NK-92 treated with Interleukin-12 subunit alpha and Interleukin-12 subunit beta, amount 100 ng/mL, for 24 hours (cell line): ENCODE data around the gene CACNA2D2.

Source experiments
- DNase-seq: peaks from one replicate; lab custom pipeline; 2025; lab: John Stamatoyannopoulos, UW

CACNA2D2 gene

DNA sequence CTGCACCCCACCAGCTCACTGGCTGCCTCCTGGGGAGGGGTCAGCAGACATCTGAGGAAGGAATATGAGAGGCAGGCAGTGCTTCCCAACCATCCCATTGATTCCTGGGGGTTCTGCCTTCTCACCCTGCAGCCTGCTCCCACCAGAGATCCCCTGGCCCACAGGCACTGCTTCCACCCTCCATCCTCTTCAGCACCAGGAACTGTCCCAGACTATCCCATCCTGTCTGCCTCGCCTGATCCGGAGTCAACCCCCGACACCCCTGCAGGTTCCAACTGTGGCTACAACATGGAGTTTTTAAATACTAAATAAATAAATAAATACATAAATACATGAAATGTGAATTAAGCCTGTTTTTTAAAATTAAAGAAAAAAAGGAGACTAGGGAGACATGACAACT, 43.6 kb downstream of the CACNA2D2 start:
- no peak for DNase-seq

DNA sequence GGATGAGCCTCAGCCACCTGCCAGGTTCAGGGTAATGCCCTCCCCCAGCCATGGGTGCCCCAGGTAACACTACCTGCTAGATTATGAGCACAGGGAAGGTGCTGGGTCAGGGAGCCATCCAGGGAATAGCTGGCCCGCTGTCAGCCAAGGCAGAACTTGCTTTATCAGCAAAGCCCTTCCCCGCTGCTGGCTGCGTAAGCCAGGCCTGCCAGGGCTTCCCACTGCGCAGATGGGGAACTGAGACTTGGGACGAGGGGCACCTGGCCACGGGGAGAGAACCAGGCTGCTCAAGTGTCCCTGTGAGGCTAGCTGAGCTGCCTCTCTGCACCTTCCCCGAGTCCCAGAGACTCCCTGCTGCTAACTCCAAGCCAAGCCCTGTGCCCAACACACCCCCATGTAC, 45.4 kb downstream of the CACNA2D2 start:
- DNase-seq: no peak

DNA sequence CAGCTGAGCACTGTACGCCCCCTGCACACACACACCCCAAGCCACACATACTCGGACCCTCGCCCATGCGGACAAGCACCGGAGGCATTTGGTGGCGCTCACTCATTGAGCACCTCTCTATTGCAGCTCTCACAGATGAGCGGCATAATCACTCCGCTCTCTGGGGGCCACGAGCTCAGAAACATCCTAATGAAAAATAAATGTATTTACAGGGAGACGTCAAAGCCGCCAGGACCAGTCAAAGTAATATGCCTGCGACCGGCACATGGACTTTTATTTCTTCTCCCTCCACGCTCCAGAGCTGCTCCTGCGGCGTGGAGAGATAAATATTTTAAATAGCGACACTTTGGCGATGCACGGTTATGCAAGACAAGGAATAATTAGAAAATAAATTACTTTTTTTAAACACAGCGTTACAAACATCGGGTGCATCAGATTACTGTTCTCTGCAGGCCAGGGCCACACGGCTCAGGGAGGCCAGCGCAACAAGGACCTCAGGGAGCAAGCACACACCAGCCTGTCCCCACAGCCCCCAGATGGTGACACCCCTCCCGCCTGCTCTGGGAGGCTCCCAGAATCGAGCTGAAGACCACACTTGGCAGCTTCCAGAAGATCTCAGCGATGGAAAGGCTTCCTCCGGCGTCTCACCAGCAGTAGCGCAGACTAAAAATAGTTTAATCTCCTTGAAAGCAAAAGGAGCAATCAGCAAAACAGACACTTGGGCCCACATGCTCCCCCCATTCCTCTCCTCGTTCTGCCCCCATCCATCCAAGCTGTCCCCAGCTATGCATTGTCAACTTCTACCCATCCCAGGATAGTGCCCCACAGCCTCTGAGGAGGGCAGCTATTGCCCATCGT, 48.0 kb downstream of the CACNA2D2 start:
- no peak for DNase-seq

DNA sequence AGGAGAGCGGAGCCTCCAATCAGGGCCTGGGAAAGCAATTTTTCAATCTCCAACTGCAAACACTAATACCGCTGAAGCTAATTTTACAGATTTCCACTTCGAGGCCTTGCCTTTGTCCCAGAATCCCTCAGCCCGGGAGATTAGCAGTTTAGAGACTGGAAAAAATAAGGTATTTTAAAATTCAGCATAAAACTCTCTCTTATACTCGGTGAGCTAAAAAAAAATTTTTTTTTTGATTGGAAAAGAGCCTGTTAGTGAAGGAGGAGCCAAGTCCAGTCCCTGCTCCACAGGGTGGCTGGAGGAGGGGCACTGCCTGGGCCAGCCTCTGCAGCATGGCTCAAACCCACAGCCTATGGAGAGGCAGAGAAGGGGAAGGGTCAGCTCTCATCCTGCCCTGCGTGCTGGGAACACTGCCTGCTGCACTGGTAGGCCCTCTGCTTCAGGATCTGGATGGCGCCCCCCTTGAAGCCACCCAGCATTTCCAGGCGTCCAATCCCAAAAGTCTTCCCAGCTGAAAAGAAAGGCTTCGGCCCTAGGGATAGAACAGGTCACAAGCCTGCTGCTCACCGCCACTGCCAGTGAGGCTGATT, 48.9 kb downstream of the CACNA2D2 start:
- DNase-seq: no peak

DNA sequence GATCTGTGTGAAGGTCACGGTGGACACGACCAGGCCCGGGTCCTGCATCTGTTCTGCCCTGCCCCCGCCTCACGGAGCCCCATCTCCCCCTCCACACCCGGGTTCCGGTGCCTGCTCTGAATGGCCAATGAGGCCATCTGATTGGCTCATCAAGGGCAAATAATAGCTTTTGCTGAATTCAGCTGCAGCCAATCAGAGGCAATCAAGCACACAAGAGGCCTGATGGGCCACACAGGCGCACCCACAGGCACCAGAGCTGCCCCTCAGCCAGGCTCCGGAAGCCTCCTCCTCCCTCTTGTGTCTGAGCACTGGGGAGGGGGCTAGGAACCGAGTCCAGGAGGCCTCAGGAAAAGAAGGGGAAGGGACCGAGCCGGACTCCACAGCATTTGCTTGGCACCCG, 49.5 kb downstream of the CACNA2D2 start:
- no peak for DNase-seq

DNA sequence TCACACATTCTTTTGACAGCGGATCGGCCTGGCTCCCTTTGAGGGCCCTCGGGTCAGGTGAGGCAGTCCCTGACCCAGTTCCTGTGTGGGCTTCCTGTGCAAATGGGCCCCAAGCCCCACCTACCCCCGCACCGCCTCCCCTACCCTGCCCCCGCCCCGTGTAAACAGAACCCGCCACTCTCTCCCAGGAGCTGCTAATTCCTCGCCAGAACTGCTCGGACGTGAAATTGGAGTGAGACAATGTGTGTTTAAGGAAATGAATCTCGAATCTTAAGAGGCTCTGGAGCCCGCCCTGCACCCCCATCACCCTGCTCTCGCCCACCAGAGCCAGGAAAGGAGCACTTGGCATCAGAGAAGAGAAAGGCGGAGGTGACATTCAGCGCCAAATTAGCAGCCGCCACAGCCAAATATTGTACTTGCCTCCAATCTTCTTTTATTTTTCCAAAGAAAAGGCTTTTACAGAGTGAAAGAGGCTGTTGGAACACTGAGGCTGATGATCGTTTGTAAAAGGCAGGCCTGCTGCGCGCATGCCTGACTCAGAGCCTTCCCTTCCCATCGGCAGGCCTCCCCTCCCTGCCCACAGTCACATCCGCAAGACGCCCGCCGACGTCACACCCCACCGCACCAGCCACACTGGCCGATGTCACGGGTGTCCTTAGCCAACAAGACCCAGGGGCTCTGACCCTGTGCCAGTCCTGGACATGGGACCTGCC, 53.1 kb downstream of the CACNA2D2 start:
- DNase-seq: no peak

DNA sequence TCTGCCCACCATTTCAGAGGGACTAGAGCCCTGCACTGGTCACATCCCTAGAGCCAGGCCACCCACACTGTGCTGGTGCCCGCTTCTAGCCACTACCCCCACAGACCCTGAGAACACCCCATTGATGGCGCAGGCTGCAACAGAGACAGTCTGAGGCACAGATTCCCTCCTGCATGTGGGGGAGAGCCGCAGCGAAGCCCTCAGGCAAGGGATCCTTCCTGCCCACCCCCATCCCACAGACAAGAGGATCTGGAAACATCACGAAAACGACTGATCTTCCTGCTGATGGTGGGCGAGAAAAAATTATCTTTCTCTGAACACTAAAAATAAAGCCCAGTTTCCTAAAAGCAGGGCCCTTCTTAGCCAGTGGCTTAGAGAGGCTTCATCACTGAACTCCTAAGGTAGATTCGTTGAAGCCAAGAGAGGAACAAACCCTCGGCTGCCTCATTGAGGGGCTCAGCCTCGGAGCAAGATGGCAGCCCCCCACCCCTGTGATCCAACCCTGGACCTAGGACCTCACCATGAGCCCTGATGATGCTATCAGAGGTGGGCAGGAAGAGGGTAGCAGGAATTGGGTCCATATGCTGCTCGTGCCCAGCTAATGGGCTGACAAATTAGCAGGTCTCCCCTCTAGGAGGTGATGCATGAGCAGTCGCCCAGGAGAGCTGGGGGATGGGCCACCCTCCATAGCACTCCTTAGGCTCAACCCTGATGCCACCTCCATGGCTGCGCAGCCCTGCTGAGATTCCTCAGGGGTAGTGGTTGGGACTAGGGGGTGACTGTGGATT, 54.5 kb downstream of the CACNA2D2 start:
- no peak for DNase-seq

DNA sequence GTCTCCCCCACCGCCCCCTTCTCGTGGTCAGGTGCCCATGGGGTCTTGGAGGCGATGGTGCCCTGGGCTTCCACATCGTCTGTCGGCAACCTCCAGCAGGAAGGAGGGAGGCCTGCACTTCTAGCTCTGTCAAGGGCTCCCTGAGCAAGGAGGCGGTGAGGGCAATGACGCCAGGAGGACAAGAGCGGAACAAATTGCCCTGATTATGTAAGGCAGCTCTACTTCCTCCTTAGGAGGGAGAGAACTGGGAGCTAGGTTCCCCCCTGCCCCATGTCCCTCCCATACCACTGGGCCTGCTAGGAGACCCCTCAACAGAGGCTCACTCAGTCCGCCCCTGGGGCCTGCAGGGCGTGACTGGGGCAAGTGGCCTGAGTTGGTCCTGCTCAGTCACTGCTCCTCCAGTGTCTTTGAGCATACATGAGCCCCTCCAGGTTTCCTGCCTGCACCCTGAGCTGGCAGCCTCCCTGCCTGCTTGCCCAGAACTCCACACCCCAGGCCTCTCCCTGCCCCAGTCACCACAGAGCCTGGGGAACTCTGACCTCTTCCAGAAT, 56.1 kb downstream of the CACNA2D2 start:
- no peak for DNase-seq

DNA sequence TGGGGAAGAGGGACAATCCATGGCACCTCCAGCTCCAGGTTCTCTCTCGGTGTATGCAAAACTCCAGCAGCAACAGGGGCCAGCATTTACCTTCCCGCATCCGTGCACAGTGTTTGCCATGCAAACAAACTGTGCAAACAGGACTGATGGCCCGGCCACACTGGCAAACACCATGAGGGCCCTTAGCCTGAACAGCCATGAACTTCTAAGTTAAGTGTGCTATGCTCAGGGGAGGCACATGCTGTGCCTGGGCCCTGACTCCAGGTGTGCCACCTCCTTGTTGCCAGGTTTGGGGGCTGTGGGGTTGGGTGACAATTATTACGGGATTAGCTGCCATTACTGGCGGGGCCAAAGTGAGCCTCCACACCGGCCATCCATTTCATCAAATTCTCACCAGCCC, 57.5 kb downstream of the CACNA2D2 start:
- DNase-seq: no peak

DNA sequence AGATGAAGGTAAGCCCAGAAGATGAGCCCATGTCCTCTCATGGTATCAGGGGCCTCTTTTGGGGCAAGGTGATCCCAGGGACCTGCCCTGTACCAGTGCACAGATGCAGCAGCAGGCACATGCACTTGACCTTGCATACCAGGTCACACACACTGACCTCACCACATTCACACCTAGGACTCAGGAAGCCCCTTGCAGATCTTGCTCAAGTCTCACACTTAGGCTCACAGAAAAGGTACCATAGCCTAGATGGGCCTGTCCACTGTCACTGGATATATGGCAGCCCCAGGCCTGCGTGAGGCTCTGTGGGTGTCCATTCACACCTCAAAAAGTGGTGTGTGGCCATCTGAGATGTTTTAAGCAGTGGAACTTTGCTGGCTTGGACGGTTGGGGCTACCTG, 58.7 kb downstream of the CACNA2D2 start:
- DNase-seq: no peak

DNA sequence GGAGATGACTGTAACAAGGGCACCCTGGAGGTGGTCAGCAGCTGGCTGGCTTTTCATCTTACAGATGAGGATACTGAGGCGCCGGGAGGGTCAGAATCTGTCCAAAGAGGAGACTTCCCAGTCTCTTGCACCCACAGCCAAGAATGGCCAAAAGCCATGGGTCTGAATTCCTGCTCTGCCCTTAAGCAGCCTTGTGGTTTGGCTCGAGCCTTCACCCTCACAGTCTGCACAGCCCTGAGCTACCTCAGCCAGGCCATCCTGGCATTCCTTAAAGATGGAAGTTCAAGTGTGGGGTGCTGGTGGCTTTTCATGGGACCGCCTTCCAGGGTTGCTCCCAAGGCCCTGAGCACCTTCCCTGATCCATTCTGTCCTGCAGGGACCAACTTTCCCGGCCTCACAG, 59.2 kb downstream of the CACNA2D2 start:
- no peak for DNase-seq

DNA sequence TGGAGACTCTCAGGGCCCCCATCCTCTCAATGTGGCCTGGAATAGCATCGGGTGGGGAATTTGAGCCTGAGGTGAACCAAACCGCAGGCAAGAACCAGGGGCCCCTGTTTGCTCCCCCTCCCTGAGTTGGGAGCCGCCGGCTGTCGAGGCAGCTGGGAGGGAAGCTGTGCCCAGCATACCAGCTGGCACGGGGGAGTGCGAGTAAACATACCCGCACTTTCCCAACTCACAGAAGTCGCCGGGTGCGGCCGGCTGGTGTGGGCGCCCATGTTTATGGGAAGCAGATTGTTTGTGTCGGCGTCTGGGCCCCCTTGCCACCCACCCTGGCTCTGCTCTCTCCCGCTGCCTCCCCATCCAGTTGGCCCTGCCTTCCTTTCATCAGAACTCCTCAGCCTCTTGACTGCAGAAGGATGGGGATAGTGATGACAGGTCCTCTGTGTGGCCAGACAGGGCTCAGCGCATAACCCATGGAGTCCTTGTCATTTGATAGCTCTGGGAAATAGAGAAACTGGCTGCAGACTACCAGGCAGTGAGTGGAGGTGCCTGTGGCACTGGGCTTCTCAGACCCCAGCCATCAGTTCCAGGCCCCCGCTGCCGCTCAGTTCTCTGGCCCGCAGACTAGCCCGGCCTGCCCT, 60.4 kb downstream of the CACNA2D2 start:
- no peak for DNase-seq

DNA sequence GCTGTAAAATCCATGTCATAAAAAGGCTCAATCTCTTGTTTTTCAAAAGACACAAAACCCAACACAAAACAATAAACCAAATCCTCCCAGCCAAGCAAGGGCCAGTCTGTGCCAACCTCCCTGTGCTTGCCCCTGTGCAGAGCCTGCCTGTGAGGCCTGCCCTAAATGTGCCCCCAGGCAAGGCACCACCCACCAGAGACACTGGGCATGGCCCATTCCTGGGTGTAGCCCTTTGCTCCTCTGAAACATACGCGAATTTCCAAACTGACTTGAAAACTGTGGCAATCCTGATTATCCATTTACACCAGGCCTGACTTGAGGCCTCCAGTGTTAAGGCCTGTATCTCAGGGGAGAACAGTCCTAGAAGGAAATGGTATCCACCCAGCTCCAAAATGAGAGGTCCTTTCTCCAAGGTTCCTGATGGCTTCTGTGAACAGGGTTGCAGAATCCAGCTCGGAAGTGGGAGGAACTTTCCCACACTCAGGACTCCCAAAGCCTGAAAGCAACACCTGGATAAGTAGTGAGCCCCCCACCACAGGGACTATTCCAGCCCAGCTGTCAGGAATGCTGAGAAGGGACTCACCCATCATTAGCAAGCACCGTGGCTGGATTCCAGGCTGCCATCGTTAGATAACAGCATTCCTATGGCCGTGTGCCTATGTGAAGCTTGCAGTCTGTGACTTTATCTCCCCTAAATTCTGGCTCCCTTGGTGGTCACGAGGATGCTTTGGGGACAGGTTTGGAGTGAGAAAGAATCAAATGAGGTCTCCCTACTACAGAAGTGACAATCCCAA, 61.8 kb downstream of the CACNA2D2 start:
- no peak for DNase-seq

DNA sequence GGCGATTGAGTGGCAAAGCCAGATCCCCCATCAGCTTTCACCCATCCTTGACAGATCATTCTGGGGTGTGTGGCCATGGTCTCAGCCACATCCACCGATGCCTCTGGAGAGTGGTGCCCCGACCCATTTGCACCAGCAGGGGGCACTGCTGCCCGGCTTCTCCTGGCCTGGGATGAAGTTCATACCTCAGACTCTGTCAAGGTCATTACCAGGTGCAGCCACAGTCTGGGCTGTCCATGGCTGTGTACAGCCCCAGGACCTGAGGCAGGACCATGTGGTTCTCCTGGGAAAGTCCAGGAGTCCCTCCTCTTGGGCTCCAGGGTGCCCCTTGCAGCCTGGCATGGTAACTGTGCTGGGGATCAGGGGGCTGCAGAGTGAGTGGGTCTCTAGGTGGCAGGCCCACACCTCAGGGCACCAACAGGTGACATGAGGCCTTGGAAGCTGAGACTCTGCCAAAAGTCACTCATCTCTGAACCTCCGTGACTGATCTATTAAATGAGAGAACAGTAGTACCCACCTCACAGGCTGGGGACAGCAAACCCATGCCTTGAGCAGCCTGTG, 67.2 kb downstream of the CACNA2D2 start:
- peak; percentile 42 for DNase-seq

DNA sequence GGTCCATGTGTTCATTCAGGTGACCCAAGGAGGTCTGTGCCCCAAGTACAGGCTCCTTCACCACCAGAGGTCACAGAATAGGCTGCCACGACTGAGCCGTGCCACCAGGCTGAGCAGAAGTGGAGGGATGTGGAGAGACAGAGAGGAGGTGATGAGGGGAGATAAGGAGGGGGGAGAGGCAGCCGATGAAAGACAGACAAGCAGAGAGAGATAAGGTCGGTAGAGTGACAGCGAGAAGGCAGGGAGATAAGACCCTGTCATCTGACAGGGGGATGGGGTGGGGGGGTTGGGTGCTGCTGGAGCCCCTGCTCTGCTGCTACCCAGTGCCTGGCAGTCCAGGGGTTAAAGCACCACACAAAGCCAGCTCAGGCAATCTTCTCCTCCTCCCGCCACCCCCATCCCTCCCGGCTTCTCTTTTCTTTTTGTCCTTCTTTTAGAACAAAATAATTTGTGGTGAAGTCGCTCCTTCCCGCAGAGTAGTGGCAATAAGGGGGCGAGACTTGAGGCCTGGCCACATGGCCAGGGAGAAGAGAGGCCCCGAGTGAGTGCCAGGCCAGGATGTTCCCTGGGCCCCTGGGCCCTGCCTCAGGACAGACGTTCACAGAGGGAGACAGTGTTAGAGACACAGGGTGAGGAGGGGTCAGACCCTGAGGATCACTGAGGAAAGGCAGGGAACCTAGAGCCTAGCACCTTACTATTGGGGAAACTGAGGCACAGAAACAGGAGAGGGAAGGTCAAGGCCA, 67.9 kb downstream of the CACNA2D2 start:
- DNase-seq: no peak

DNA sequence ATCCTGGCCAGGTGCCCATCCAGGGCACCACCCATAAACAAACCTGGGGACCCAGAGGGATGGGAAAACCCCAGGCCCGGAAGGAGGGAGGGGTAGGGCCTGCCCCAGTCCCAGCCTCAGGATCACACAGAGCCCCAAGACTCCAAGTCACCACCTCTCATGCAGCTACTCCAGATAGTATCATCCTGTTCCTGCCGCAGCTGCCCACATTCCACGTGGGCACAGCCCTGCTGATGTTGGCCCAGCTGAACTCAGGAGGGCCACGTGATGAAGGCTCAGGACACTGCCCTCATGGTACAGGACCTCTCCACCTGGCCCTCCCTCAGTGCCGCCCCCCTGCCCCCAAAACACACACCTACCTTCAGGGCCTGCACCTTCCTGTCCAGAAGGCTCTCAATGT, 69.5 kb downstream of the CACNA2D2 start:
- DNase-seq: no peak

DNA sequence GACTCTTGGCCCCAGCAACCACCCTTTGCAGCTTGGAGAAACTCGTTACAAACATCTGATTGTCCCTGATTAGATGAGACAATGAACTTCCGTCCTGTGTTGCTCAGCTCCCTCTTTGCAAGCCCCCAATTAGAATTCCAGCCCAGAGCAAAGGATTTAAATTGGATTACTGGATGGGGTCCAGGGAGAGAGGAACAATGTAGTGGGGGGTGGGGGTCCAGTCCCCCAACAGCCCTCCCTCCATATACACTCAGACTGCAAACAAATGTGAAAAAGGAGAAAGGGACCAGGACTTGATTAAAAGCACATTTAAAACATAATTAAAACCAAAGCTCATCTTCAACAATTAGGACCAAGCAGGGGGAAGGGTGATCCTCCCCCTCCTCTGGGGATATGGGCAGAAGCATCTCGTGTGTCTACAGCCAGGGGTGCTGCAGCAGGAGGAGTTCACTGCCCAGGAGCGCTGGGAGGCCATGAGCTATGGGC, 72.4 kb downstream of the CACNA2D2 start:
- no peak for DNase-seq

DNA sequence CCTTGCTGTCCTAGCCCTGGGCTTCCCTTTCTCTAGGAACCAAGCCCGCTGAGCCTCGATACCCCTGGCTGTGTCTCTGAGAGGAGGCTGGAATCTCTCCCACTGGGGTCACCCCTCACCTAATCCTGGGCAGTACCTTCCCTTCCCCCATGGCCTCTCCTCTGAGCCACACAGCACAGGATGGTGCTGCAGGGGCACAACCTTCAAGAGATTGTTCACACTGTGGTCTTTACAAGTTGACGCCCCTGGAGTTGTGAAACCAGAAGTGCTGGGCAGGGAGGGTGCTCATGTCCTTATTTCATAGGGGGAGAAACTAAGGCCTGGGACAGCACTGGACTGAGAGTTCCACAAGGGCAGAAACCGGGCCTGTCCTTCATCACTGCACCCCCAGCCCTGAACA, 73.2 kb downstream of the CACNA2D2 start:
- peak; percentile 50 for DNase-seq

DNA sequence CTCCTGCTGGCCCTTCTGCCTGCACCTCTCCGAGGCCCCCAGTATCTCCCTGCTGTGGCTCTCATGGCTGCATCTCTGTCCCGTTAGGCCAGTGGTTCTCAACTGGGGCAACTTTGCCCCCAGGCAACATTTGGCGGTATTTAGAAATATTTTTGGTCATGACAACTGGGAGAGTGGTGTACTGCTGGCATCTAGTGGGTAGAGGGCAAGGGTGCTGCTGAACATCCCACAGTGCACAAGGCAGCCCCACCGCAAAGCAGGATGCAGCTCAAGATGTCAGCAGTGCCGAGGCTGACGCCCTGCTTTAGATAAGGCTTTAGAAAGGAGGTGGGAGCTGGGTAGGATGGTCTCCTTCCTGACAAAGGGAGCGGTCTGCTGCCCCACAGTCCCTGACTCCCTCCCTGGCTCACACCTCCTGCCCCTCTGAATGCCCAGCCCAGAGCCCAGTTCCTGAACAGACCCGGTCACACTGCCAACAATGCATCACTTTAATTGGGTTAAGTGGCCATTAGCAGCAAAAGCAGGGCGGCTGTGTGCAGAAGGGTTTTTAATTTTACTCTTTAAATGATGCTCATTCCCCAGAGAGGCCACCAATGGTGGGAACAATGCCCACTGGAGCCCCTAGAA, 75.3 kb downstream of the CACNA2D2 start:
- no peak for DNase-seq
